Panc1 (cell line): Measurements from ENCODE around the gene PANX2.

Experiments
- POLR2AphosphoS5 ChIP-seq: IDR thresholded peaks from 2 replicates; pipeline ENCODE4 v1.6.1; 2012; ENCODE audit warnings: mild to moderate bottlenecking, low read depth, low read length, moderate library complexity
- REST ChIP-seq, 2 experiments: IDR thresholded peaks; 2 replicates each; pipeline ENCODE4 v1.6.1; 2011 to 2012; ENCODE audit warnings: low read depth in 2 of 2, control low read depth in 1 of 2, low read length in 1 of 2, mild to moderate bottlenecking in 1 of 2, moderate library complexity in 1 of 2; ENCODE audit not compliant: insufficient read depth in 1 of 2
- SIN3A ChIP-seq: IDR thresholded peaks from 2 replicates; pipeline ENCODE4 v1.6.1; 2012; ENCODE audit warnings: low read depth, mild to moderate bottlenecking, low read length, moderate library complexity, borderline replicate concordance; ENCODE audit not compliant: insufficient read depth
- TCF7L2 ChIP-seq: IDR thresholded peaks from 2 replicates; pipeline ENCODE4 v1.6.1; 2011; ENCODE audit warnings: mild to moderate bottlenecking, low read depth, low read length, inconsistent platforms
- TF ChIP-seq, protein P1 (sequence below): fragments of 450-650 bp; IDR thresholded peaks from 2 replicates; pipeline ENCODE4 v1.5.1; 2017; ENCODE audit warnings: mild to moderate bottlenecking

DNA sequence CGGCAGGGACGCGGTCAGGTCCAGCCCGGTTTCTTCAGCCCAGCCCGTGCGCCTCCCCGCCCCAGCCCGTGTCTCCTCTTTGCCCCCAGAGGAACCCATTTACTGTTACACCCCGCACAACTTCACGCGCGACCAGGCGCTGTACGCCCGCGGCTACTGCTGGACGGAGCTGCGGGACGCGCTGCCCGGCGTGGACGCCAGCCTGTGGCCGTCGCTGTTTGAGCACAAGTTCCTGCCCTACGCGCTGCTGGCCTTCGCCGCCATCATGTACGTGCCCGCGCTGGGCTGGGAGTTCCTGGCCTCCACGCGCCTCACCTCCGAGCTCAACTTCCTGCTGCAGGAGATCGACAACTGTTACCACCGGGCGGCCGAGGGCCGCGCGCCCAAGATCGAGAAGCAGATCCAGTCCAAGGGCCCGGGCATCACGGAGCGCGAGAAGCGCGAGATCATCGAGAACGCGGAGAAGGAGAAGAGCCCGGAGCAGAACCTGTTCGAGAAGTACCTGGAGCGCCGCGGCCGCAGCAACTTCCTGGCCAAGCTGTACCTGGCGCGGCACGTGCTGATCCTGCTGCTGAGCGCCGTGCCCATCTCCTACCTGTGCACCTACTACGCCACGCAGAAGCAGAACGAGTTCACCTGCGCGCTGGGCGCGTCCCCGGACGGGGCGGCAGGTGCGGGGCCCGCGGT lies 6.5 kb downstream of the PANX2 start:
- TF ChIP-seq POLR2AphosphoS5 (no peak), SIN3A (no peak), REST (IDR thresholded peaks at IDR 0.05; ENCODE audit: insufficient read depth in 1 of 2, low read depth in 2 of 2, low read length in 1 of 2) (no peak), TCF7L2 (no peak)
- TF ChIP-seq, protein P1, sequence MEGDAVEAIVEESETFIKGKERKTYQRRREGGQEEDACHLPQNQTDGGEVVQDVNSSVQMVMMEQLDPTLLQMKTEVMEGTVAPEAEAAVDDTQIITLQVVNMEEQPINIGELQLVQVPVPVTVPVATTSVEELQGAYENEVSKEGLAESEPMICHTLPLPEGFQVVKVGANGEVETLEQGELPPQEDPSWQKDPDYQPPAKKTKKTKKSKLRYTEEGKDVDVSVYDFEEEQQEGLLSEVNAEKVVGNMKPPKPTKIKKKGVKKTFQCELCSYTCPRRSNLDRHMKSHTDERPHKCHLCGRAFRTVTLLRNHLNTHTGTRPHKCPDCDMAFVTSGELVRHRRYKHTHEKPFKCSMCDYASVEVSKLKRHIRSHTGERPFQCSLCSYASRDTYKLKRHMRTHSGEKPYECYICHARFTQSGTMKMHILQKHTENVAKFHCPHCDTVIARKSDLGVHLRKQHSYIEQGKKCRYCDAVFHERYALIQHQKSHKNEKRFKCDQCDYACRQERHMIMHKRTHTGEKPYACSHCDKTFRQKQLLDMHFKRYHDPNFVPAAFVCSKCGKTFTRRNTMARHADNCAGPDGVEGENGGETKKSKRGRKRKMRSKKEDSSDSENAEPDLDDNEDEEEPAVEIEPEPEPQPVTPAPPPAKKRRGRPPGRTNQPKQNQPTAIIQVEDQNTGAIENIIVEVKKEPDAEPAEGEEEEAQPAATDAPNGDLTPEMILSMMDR: no peak
